GM21619 (cell line): ENCODE data around the gene UBQLN3.

Experiments used
- ATAC-seq: cut with Tn5 transposase; IDR thresholded peaks from one replicate; pipeline ENCODE4 v1.9.1; 2021; ENCODE audit not compliant: unreplicated experiment

Gene UBQLN3

DNA sequence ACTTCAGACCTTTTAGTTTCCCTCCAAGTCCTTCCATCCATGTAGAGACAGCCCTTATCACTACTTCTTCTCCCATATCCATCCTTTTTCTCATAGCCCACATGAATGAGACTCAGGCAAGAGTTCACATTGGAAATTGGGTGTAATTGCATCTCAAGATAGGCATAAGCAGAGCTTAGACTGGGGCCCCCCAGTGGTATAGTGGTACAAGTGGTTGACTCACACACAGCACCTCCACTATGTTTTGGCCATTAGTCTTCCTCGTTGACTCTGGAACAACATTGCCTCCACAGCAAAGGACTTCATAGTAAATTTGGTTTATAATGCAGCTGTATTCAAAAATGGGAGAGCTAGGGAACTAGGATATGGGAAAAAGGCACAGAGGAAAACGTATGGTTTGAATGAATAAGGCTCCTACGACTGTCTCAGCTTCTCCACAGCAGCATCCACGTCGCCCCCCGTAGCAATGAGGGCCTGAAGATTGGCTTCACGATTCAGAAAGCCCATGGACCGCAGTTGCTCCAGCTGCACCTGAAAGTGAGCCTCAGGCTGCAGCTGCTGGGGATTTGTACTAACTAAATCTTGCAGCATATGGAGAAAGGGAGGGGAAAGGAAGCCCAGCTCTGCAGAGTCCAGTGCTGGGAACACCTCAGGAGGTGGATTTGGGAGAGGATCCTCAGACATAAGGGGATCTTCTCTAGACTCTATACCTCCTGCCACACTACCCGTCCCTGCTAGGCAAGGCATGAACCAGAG lies 2.4 kb downstream of the UBQLN3 start:
- ATAC-seq, result no peak

DNA sequence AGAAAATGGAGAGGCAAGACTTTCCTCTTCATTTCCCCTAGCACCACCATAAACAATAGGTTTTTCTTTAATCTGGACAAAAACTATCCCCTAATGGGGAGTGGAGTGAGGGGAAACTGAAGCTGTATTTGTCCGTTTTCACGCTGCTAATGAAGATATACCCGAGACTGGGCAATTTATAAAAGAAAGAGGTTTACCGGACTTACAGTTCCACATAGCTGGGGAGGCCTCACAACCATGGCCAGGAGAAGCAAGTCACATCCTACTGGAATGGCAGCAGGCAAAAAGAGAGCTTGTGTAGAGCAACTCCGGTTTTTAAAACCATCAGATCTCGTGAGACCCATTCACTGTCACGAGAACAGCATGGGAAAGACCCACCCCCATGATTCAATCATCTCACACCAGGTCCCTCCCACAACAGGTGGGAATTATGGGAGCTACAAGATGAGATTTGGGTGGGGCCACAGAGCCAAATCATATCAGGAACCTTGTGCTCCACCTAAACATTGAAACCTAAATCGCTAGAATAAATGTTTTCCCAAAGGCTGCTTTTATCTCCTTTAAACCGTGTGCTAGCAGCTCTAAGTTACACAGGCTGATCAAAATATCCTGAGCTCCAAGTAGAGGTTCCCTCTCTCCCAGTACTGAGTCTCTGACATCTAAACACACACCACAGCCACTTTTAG lies 4.3 kb downstream of the UBQLN3 start:
- no peak for ATAC-seq

DNA sequence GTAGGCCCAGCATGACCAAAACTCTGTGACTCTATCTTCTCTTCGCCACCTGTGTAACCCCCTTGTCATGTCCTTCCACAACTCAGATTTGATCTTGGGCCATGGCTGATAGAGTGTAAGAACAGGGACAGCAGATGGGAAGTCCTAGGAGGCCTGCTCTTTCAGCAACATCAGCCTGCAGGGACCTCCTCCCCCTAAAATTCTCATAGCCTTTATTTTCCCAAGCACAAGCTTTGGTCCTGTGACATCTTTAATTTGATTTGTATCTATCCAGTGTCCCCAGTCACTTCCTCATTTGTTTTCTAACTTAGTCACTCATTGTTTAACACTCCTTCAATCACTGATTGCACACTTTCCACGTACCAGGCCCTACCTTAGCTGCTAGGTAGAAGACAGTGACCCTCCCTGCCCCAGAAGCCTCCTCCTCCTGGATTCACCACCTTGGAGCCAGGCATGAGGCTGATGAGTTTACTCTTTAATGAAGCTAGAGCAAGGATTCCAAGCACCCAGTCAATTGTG lies 5.3 kb downstream of the UBQLN3 start:
- no peak for ATAC-seq

DNA sequence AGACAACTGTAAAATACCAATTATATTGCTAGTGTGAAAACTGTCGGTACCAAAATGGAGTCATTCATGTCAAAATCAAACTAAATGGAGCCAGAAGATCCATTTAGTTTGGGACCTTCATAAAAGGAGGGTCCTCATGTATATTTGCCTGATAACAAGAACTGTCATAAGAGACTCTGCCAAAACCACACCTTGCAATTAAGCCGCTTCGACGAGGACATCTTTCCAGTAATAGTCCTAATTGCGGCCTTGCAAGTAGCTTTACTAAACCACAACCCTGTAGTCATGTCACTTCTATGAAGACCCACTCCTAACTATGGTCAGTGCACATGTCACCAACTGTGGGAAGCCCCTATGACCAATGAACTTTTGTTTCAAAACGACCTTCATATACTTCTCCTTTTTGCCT lies 9.4 kb downstream of the UBQLN3 start:
- ATAC-seq, result no peak

DNA sequence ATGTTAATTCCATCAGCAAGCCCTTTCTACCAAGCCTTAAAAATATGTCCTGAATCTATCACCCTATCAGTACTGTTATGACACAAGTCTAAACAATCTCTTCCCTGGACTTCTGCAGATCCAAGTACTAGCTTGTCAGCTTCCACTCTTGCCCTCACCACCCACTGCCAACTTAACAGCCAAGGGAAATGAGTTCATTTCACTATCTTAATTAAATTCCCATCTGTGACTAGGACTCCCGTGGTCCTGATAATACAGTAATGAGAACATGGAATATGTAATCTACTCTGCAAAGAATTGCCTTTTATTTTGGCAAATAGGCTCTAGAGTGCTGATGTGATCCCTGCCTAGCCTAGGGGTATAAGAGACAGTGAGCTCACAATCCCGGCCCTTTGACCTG lies 10.1 kb downstream of the UBQLN3 start:
- ATAC-seq, result no peak

DNA sequence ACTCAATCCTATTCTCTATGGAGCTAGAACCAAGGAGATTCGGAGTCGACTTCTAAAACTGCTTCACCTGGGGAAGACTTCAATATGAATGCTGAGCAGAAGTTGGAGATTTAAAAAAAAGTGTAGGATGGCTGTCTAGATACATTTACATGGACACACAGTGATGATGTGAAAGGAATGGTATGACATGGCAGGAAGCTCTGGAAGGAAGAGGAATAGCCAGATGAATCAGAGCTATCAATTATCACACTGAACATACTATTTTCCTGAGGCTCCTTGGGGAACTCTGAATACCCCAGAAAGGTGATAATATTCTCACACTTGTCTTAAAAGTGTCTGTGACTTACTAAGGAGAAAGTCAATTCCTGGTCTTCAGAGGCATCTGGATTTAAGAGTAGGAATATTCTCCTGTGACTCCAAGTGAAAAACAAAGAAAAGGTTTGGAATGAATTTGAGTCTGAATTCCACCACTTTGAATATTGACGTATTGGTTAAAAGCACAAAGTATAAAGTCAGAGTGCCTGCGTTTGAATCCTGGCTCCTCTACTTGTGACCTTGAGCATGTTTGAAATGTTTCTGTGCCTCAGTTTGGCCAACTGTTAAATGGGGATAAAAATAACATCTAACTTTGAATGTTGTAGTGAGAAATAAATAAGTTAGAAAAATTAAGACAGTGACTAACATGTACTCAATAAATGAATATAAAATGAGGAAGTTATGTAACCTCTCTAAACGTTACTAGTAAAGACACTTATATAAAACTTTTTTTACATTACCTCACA lies 20.0 kb downstream of the UBQLN3 start:
- no peak for ATAC-seq

DNA sequence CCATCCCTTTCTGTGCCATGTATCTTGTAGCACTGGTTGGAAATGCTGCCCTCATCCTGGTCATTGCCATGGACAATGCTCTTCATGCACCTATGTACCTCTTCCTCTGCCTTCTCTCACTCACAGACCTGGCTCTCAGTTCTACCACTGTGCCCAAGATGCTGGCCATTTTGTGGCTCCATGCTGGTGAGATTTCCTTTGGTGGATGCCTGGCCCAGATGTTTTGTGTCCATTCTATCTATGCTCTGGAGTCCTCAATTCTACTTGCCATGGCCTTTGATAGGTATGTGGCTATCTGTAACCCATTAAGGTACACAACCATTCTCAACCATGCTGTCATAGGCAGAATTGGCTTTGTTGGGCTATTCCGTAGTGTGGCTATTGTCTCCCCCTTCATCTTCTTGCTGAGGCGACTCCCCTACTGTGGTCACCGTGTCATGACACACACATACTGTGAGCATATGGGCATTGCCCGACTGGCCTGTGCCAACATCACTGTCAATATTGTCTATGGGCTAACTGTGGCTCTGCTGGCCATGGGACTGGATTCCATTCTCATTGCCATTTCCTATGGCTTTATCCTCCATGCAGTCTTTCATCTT lies 20.9 kb downstream of the UBQLN3 start:
- no peak for ATAC-seq

DNA sequence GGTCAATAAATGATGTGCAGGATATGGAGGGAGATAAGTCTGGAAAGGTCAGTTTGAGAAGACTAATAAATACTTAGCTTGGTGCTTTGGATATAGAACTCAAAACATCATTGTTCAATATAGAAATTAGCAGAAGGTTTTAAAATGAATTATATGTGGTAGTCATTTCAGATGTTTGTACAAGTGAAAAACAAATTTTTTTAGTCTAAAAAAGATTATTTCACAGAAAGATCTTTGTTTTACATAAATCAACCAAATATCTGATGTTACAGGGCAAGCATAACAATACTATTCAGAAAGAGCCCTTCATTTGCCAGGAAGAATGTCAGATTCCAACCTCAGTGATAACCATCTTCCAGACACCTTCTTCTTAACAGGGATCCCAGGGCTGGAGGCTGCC lies 21.4 kb downstream of the UBQLN3 start, which contains the start of gene OR52D1:
OR52D1 (plus strand) TSS at position 301 of the 400 bp plus-strand sequence; CDS start at position 323, 22 bp downstream.
- no peak for ATAC-seq

DNA sequence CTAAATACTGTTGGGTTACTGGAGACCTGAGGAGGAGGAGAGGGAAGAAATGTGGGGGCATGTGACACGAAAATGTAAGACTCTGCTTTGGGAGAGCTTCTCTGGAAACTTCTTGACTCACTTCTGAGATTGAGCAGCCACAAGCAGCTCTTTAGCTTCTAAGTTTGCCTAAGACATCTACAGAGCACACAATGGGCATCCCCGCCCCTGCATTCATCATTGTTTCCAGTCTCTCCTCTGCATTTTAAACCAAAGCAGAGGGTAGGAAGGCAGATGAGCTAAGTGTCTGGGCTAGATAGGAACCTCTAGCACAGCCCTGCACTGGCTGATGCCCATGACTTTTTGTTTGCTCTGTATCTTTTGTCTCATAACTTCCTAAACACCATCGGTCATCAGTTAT lies 23.3 kb downstream of the UBQLN3 start:
- ATAC-seq, result no peak

DNA sequence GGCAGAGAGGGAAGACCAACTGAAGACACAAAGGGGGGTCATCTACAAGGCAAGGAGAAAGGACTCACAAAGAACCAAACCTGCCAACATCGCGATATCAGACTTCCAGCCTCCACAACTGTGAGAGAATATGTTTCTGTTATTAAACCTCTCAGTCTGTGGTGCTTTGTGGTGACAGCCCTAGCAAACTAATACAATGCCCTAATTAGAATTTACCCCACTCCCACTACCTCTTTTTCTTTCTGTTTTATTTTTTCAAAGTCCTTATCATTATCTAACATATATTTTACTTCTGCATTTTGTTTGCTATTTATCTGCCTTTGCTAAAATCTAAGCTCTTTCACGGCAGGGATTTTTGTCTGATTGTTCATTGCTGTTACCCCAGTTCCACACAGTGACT lies 23.8 kb downstream of the UBQLN3 start:
- no peak for ATAC-seq

DNA sequence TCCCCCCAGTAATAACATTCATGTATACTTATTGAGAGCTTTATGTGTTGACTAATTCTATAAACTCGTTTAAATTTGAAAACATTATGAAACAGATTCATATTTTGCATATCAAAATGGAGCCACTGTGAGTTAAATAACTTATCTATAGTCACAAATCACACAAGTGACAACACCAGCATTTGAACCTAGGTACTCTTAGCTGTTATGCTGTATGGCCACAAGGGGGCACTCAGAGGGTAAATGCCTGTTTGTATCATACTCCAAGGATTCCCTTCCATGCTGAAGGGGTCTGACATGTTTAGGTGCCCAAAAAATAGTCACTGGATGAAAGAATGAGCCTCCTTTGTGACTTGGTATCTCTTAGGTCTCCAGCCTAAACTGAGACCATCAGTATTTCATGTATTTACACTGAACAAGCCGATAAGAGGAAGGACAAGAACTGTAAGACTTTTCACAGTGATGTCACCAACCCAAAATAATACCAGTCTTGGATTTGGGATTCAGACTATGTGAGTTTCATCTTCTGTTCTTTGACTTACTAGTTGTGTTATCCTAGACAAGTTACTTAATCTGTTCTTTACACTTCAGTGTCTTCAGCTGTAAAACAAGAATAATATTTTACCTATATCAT lies 33.5 kb downstream of the UBQLN3 start:
- ATAC-seq, result peak; percentile 86

DNA sequence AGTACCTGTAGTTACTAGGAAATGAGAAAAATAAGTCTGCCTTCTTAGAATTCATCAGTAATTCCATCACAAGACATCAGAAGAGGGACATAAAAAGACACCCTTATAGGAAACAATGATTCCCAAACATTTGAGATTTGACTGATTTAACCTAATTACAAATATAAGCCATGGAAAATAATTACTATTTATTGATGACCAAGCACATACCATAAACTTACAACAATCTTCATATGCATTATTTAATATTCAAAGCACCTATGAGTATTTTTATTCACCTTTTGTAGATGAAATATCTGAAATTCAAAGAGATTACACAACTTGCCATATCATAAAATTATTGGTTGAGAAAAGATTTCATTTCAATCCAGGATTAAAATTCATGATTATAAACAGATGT lies 35.8 kb downstream of the UBQLN3 start:
- no peak for ATAC-seq

DNA sequence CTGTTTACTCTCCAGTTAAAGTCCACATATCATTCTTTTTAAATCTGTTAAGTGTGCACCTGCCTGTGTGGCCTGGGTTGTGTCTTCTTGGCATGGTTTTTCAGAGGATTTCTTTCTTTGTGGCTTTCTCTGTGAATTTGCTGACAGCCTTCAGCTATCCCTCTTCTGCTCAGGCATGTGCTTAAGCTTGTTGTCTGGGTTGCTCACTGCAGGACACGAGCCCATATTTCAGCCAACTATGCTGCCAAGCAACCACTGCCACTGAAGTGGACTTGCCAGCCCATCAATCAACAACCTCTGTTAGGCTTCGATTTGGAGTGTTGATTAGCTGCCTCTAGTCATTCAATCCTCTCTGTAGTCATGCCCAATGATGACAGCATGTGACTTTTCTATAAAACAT lies 42.2 kb downstream of the UBQLN3 start:
- no peak for ATAC-seq

DNA sequence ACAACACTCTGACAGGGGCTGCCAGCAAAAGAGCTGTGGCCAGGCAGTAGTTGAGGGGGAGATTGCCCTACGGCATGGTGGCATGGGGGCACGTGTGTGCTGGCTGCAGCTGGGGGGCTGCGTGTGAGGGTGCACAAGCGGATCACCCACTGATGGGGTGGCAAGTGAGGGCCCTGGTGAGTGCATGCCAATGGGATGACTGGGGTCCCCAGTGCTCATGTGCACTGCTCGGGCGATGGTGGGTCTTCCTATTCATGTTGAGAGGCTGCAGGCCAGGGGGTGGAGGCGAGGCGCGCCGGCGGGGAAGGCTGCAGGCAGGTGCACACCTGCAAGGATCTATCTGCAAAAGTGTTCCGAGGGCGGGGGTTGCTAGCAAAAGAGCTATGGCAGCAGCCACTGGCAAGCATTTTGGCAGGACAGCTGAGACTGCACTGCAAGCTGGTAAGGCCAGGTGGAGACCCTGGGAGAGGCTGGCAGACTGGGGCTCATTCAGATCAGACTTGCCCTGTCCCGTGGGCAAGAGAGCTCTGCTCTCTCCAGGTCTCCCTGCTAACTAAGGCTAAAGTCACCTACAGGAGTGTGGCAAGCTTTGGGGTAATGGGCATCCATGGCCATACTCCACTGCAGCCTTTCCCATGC lies 48.7 kb downstream of the UBQLN3 start:
- no peak for ATAC-seq
